Ovary (tissue), 9 donors: ENCODE results near the gene ARHGEF12. TPM values are rescaled to one million over a fixed set of nuclear protein-coding genes. Genes with fewer than 3 reads are reported as not detected.

ENCODE experiments used
- DNase-seq, 5 donors: peaks; one replicate each; pipeline ENCODE4 v3.0.0-alpha.2; 2019 to 2020
- H3K27ac ChIP-seq, 2 donors: fragments of 200-600 bp; one replicate each; pipeline versions ENCODE4 v1.5.1 to v1.8.0; 2019 to 2022
- H3K27me3 ChIP-seq: fragments of 200-600 bp; one replicate; pipeline ENCODE4 v1.8.0; 2022
- H3K36me3 ChIP-seq: fragments of 200-600 bp; sonication (generic); one replicate; pipeline ENCODE4 v1.5.1; 2019
- H3K4me1 ChIP-seq: one replicate; pipeline ENCODE4 v1.8.1; 2013; ENCODE audit warnings: mild to moderate bottlenecking, moderate library complexity; ENCODE audit not compliant: insufficient read depth
- H3K4me3 ChIP-seq: fragments of 200-600 bp; sonication (generic); one replicate; pipeline ENCODE4 v1.5.1; 2017
- H3K9me3 ChIP-seq, 2 donors: fragments of 200-600 bp in 1 of 2; sonication (generic) in 1 of 2; one replicate each; pipeline versions ENCODE4 v1.5.1 to v1.8.1; 2013 to 2019; ENCODE audit warnings: mild to moderate bottlenecking in 1 of 2, moderate library complexity in 1 of 2
- CTCF ChIP-seq, 3 donors: fragments of 450-650 bp in 2 of 3; fragments of 200-600 bp in 1 of 3; IDR thresholded peaks; one replicate each; pipeline versions ENCODE4 v1.5.1 to v1.8.0; 2016 to 2022; ENCODE audit warnings: antibody characterized with exemption in 3 of 3, mild to moderate bottlenecking in 1 of 3
- EP300 ChIP-seq: sonication (generic); formaldehyde crosslinking; IDR thresholded peaks from one replicate; pipeline ENCODE4 v1.6.1; 2017; ENCODE audit warnings: antibody characterized with exemption
- POLR2A ChIP-seq: fragments of 450-650 bp; IDR thresholded peaks from one replicate; pipeline ENCODE4 v1.6.1; 2017; ENCODE audit warnings: antibody characterized with exemption, mild to moderate bottlenecking, moderate library complexity
- WGBS, 3 donors: extraction: QIAGEN DNeasy Blood & Tissue Kit in 1 of 3; methylation state at CpG; one replicate each; pipeline versions ENCODE4 v1.1.5 to v1.1.7; 2013 to 2017; 5-methylcytosine and 5-hydroxymethylcytosine counted together
- intact Hi-C, 4 donors: fragments of 100-400 bp; cut with DNase I; formaldehyde crosslinking; loops; one replicate each; pipeline versions ENCODE4 v1.11.0 to v1.15.1; 2022 to 2023
- polyA plus RNA-seq, 2 donors: library from polyadenylated mRNA; stranded (reverse); fragments of 200-250 nt in 1 of 2; fragments of 350-450 nt in 1 of 2; fragmentation: Illumina TruSeq in 1 of 2; extraction: RNeasy Lipid Tissue Mini Kit (QIAGEN cat#74804) in 1 of 2; gene quantifications; one replicate each; pipeline ENCODE4 v1.2.3, GENCODE V29; 2013 to 2014
- total RNA-seq, 7 donors: library from RNA; depleted of rRNA in 2 of 7; stranded (reverse); fragments of >200 nt in 2 of 7; fragmentation: NEBNext Ultra II Directional in 3 of 7; extraction: Animal tissue kit (Norgen Biotek cat#: 25700) in 3 of 7; gene quantifications; one replicate each; pipeline versions ENCODE4 v1.1.0 to v1.2.4, GENCODE V29; 2016 to 2023
- donor health status: DM: no; HTN: no; CAD: no; lungs with moderate emphysema.
- donor health status: DM: no; HTN: no; CAD: no.
- donor health status: Bipolar disorder and iron deficiency.
- donor health status: DM: yes; HTN: yes; CAD: no.
- donor health status: DM: no; HTN: no; CAD: no.
- donor health status: DM: yes; HTN: yes; CAD: no.

ARHGEF12 gene
- total and polyA plus RNA-seq, 9 donors: 22.1 to 92.9 (median 69.3) TPM

- Histone ChIP-seq H3K9me3 (no peaks in the 10 kb centered on the region), H3K36me3 (no peaks in the 10 kb centered on the region), H3K27me3 (no peaks in the 10 kb centered on the region), H3K4me1 (no peaks in the 10 kb centered on the region), H3K4me3 (no peak overlapping the region), H3K27ac (no peak overlapping the region)
- DNase-seq: no peak
- 80 to 92% (median 86%) methylated on average over 5 of the region's 5 CpGs for WGBS, 3 donors
- TF ChIP-seq EP300 (no peak), CTCF (IDR thresholded peaks at IDR 0.05) (no peak), POLR2A (no peak)
- intact Hi-C loops: no loop called here
Observed at GRCh38 chr11:120441592-120441991, 105.4 kb downstream of the ARHGEF12 start.

GRCh38 chr11:120442031-120442430, 105.8 kb downstream of the ARHGEF12 start:
- DNase-seq: no peak
- 82 to 87% (median 85%) methylated on average over 3 of the region's 3 CpGs for WGBS, 3 donors
- no peak overlapping the region for H3K27ac ChIP-seq
- H3K9me3 ChIP-seq: no peaks in the 10 kb centered on the region
- no peaks in the 10 kb centered on the region for H3K27me3 ChIP-seq
- H3K4me3 ChIP-seq: no peak overlapping the region
- intact Hi-C loops: no loop called here
- H3K4me1 ChIP-seq: no peaks in the 10 kb centered on the region
- H3K36me3 ChIP-seq: no peaks in the 10 kb centered on the region
- TF ChIP-seq CTCF (IDR thresholded peaks at IDR 0.05) (no peak), POLR2A (no peak), EP300 (no peak)

GRCh38 chr11:120446802-120447201, 110.6 kb downstream of the ARHGEF12 start:
- TF ChIP-seq EP300 (no peak), POLR2A (no peak), CTCF (IDR thresholded peaks at IDR 0.05) (no peak)
- Histone ChIP-seq H3K27me3 (no peaks in the 10 kb centered on the region), H3K36me3 (no peaks in the 10 kb centered on the region), H3K9me3 (no peaks in the 10 kb centered on the region), H3K4me3 (no peak overlapping the region), H3K4me1 (no peaks in the 10 kb centered on the region), H3K27ac (no peak overlapping the region)
- DNase-seq: no peak
- intact Hi-C loops: no loop called here
- 86 to 90% (median 90%) methylated on average over 7 of the region's 7 CpGs for WGBS, 3 donors

- H3K9me3 ChIP-seq: no peaks in the 10 kb centered on the region
- intact Hi-C loops: no loop called here
- no peak overlapping the region for H3K4me3 ChIP-seq
- WGBS, 3 donors: 86 to 88% (median 86%) methylated on average over 3 of the region's 3 CpGs
- TF ChIP-seq CTCF (IDR thresholded peaks at IDR 0.05): no peak
- H3K36me3 ChIP-seq: no peaks in the 10 kb centered on the region
- no peaks in the 10 kb centered on the region for H3K27me3 ChIP-seq
- DNase-seq: no peak
- no peaks in the 10 kb centered on the region for H3K4me1 ChIP-seq
- no peak overlapping the region for H3K27ac ChIP-seq
Observed at GRCh38 chr11:120448240-120448639, 112.0 kb downstream of the ARHGEF12 start.

- intact Hi-C loops: no loop called here
- Histone ChIP-seq H3K9me3 (no peaks in the 10 kb centered on the region), H3K4me3 (no peak overlapping the region), H3K27me3 (no peaks in the 10 kb centered on the region), H3K4me1 (no peaks in the 10 kb centered on the region), H3K27ac (no peak overlapping the region), H3K36me3 (no peaks in the 10 kb centered on the region)
- TF ChIP-seq EP300 (no peak), CTCF (IDR thresholded peaks at IDR 0.05) (no peak), POLR2A (no peak)
- no peak for DNase-seq
Observed at GRCh38 chr11:120455487-120455886, 119.3 kb downstream of the ARHGEF12 start.
